BE2C (cell line): ENCODE data around the gene DOK6.

ENCODE experiments used
- DNase-seq: peaks from one replicate; pipeline ENCODE4 v3.0.0-alpha.2; 2020
- H3K27me3 ChIP-seq: fragments of 250-450 bp; sonication (Bioruptor Pico); 2 replicates; pipeline ENCODE4 v1.5.1; 2020; ENCODE audit warnings: mild to moderate bottlenecking
- H3K36me3 ChIP-seq: fragments of 250-450 bp; sonication (Bioruptor Pico); 2 replicates; pipeline ENCODE4 v1.5.1; 2020; ENCODE audit warnings: mild to moderate bottlenecking
- H3K4me1 ChIP-seq: fragments of 250-450 bp; sonication (Bioruptor Pico); 2 replicates; pipeline ENCODE4 v1.5.1; 2020
- H3K4me3 ChIP-seq: 2 replicates; pipeline ENCODE4 v1.5.1; 2011; ENCODE audit warnings: low read depth, low read length
- H3K9me3 ChIP-seq: fragments of 250-450 bp; sonication (Bioruptor Pico); 2 replicates; pipeline ENCODE4 v1.5.1; 2020
- TF ChIP-seq, protein P1 (sequence below): IDR thresholded peaks from 2 replicates; pipeline ENCODE4 v1.5.1; 2012; ENCODE audit warnings: mild to moderate bottlenecking, low read depth, low read length

The DOK6 gene

GRCh38 chr18:69402533-69402989, 1.9 kb downstream of the DOK6 start:
- TF ChIP-seq, protein P1, sequence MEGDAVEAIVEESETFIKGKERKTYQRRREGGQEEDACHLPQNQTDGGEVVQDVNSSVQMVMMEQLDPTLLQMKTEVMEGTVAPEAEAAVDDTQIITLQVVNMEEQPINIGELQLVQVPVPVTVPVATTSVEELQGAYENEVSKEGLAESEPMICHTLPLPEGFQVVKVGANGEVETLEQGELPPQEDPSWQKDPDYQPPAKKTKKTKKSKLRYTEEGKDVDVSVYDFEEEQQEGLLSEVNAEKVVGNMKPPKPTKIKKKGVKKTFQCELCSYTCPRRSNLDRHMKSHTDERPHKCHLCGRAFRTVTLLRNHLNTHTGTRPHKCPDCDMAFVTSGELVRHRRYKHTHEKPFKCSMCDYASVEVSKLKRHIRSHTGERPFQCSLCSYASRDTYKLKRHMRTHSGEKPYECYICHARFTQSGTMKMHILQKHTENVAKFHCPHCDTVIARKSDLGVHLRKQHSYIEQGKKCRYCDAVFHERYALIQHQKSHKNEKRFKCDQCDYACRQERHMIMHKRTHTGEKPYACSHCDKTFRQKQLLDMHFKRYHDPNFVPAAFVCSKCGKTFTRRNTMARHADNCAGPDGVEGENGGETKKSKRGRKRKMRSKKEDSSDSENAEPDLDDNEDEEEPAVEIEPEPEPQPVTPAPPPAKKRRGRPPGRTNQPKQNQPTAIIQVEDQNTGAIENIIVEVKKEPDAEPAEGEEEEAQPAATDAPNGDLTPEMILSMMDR, result no peak
- Histone ChIP-seq H3K4me1 (no peaks in the 10 kb centered on the region), H3K4me3 (no peak overlapping the region), H3K27me3 (no peaks in the 10 kb centered on the region), H3K9me3 (no peaks in the 10 kb centered on the region), H3K36me3 (no peaks in the 10 kb centered on the region)
- DNase-seq, result no peak

GRCh38 chr18:69408522-69408921, 7.8 kb downstream of the DOK6 start:
- no peak overlapping the region for H3K4me3 ChIP-seq
- no peaks in the 10 kb centered on the region for H3K36me3 ChIP-seq
- TF ChIP-seq, protein P1, result no peak
- DNase-seq, result no peak
- no peaks in the 10 kb centered on the region for H3K27me3 ChIP-seq
- no peaks in the 10 kb centered on the region for H3K4me1 ChIP-seq
- H3K9me3 ChIP-seq, result no peaks in the 10 kb centered on the region

DNA sequence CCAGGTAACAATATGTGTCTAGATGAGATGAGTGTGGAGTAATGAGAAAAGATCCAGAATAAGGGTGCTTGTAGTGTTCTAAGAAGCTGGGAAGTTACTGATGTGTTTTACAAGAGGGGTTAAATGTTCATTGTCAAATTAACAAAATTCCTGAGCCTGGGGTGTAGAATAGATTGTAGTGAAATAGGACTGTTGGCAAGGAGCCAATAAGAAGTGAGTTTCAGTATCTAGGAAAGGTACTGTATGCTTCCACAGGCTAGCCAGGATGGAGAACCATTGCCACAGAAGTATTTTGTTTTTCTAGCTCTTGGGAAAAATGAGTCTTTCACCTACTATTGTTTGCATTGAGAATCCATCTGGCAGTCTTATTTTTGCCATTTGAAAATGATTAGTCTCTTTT, 10.5 kb downstream of the DOK6 start:
- H3K36me3 ChIP-seq, result no peaks in the 10 kb centered on the region
- no peaks in the 10 kb centered on the region for H3K4me1 ChIP-seq
- no peak overlapping the region for H3K4me3 ChIP-seq
- no peaks in the 10 kb centered on the region for H3K27me3 ChIP-seq
- TF ChIP-seq, protein P1, result no peak
- no peaks in the 10 kb centered on the region for H3K9me3 ChIP-seq
- no peak for DNase-seq

- no peak overlapping the region for H3K4me3 ChIP-seq
- no peaks in the 10 kb centered on the region for H3K4me1 ChIP-seq
- no peaks in the 10 kb centered on the region for H3K9me3 ChIP-seq
- no peak for DNase-seq
- TF ChIP-seq, protein P1, result no peak
- no peaks in the 10 kb centered on the region for H3K27me3 ChIP-seq
- no peaks in the 10 kb centered on the region for H3K36me3 ChIP-seq
Measured at GRCh38 chr18:69414184-69414583, 13.5 kb downstream of the DOK6 start.

GRCh38 chr18:69432847-69433246, 32.2 kb downstream of the DOK6 start:
- H3K4me3 ChIP-seq, result no peak overlapping the region
- no peaks in the 10 kb centered on the region for H3K9me3 ChIP-seq
- H3K36me3 ChIP-seq, result no peaks in the 10 kb centered on the region
- TF ChIP-seq, protein P1, result no peak
- no peaks in the 10 kb centered on the region for H3K27me3 ChIP-seq
- H3K4me1 ChIP-seq, result no peaks in the 10 kb centered on the region
- DNase-seq, result no peak

DNA sequence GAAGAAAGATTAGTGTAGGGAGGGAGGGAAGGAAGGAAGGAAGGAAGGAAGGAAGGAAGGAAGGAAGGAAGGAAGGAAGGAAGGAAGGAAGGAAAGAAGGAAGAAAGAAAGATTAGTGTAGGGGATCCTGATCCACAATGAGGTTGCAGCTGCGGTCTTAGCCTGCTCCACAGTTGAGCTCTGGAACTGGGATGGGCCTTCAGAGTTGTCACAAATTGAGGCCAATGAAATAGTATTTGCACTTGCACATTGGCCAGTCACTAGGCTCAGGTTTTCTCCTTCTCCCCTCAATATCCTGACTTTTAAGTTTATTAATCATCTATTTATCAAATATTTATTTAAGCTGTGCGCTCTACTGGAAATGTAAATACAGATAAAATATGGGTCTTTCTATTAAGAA, 34.3 kb downstream of the DOK6 start:
- Histone ChIP-seq H3K4me3 (no peak overlapping the region), H3K36me3 (no peaks in the 10 kb centered on the region), H3K4me1 (no peaks in the 10 kb centered on the region), H3K9me3 (no peaks in the 10 kb centered on the region), H3K27me3 (no peaks in the 10 kb centered on the region)
- DNase-seq, result no peak
- TF ChIP-seq, protein P1, result no peak
